IMR-90 (cell line): Measurements from ENCODE around the gene TMEM154. TPM values are rescaled to one million over a fixed set of nuclear protein-coding genes. Genes with fewer than 3 reads are reported as not detected.

ENCODE experiments used
- ATAC-seq: fragments of 200-7000 bp; cut with Tn5 transposase; 2 replicates; pipeline ENCODE4 v1.9.1; 2020; ENCODE audit warnings: low read depth, mild to moderate bottlenecking, moderate library complexity
- BruUV-seq: library from RNA; stranded (reverse); fragments of 400-500 nt; replicated peaks from 2 replicates; lab custom pipeline; 2021; lab: Mats Ljungman, UMichigan
- CTCF ChIA-PET: fragments of 300-600 bp; formaldehyde crosslinking; extraction: SDS; loops from one replicate; lab custom pipeline; 2021; ENCODE audit warnings: antibody characterized with exemption; lab: Yijun Ruan, JAX
- POLR2A ChIA-PET: fragments of 300-600 bp; sonication (Branson Sonifier 250); formaldehyde crosslinking; loops from one replicate; lab custom pipeline; 2022; ENCODE audit warnings: antibody characterized with exemption; ENCODE audit not compliant: unreplicated experiment; lab: Charles Lee
- DNase-seq: peaks from one replicate; pipeline ENCODE4 v3.0.0; 2013
- H2AFZ ChIP-seq: replicated peaks from 2 replicates; pipeline ENCODE3; 2013; ENCODE audit warnings: low read length, mild to moderate bottlenecking; ENCODE audit not compliant: poor library complexity
- H2AK5ac ChIP-seq: 2 replicates; pipeline ENCODE4 v1.6.1; 2013; ENCODE audit warnings: low read depth, low read length, inconsistent platforms
- H2AK9ac ChIP-seq: replicated peaks from 2 replicates; pipeline ENCODE3; 2013; ENCODE audit warnings: mild to moderate bottlenecking, low read depth, low read length, moderate library complexity; ENCODE audit not compliant: poor library complexity
- H2BK120ac ChIP-seq: 2 replicates; pipeline ENCODE4 v1.6.1; 2013; ENCODE audit warnings: low read depth, low read length, inconsistent platforms
- H2BK15ac ChIP-seq: 3 replicates; pipeline ENCODE4 v1.6.1; 2013; ENCODE audit warnings: low read depth, low read length, inconsistent platforms
- H2BK20ac ChIP-seq: 2 replicates; pipeline ENCODE4 v1.6.1; 2013; ENCODE audit warnings: low read depth, mild to moderate bottlenecking, inconsistent platforms, low read length, moderate library complexity
- H2BK5ac ChIP-seq: 2 replicates; pipeline ENCODE4 v1.6.1; 2013; ENCODE audit warnings: mild to moderate bottlenecking, low read depth, low read length, inconsistent platforms; ENCODE audit not compliant: poor library complexity, severe bottlenecking
- H3K14ac ChIP-seq: replicated peaks from 2 replicates; pipeline ENCODE4 v1.6.1; 2013; ENCODE audit warnings: low read depth, low read length, inconsistent platforms
- H3K18ac ChIP-seq: 2 replicates; pipeline ENCODE4 v1.6.1; 2013; ENCODE audit warnings: low read depth, low read length, control low read depth
- H3K23ac ChIP-seq: 2 replicates; pipeline ENCODE4 v1.6.1; 2013; ENCODE audit warnings: low read depth, low read length, inconsistent platforms
- H3K27ac ChIP-seq: 2 replicates; pipeline ENCODE4 v1.5.1; 2013; ENCODE audit warnings: mild to moderate bottlenecking, control low read depth, low read length; ENCODE audit not compliant: insufficient read depth
- H3K27me3 ChIP-seq: 2 replicates; pipeline ENCODE4 v1.6.1; 2013; ENCODE audit warnings: low read length; ENCODE audit not compliant: control insufficient read depth, insufficient read depth
- H3K36me3 ChIP-seq: 2 replicates; pipeline ENCODE4 v1.6.1; 2013; ENCODE audit warnings: low read length, mixed read lengths; ENCODE audit not compliant: control insufficient read depth, insufficient read depth
- H3K4ac ChIP-seq: 2 replicates; pipeline ENCODE4 v1.6.1; 2013; ENCODE audit warnings: low read depth, low read length, inconsistent platforms
- H3K4me1 ChIP-seq: 2 replicates; pipeline ENCODE4 v1.6.1; 2013; ENCODE audit warnings: low read length, mixed read lengths; ENCODE audit not compliant: control insufficient read depth, insufficient read depth
- H3K4me2 ChIP-seq: 2 replicates; pipeline ENCODE4 v1.6.1; 2013; ENCODE audit warnings: low read depth, mild to moderate bottlenecking, control low read depth, low read length, moderate library complexity
- H3K4me3 ChIP-seq: 2 replicates; pipeline ENCODE4 v1.5.1; 2013; ENCODE audit warnings: low read depth, mild to moderate bottlenecking, control low read depth, low read length, moderate library complexity; ENCODE audit not compliant: insufficient read depth
- H3K56ac ChIP-seq: 2 replicates; pipeline ENCODE4 v1.6.1; 2013; ENCODE audit warnings: low read length, inconsistent platforms; ENCODE audit not compliant: insufficient read depth; ENCODE audit errors: extremely low read depth
- H3K79me1 ChIP-seq, 2 experiments: 2 replicates each; pipeline ENCODE4 v1.6.1; 2013; ENCODE audit warnings: low read length in 2 of 2, inconsistent platforms in 1 of 2, low read depth in 1 of 2
- H3K9ac ChIP-seq: 2 replicates; pipeline ENCODE4 v1.6.1; 2013; ENCODE audit warnings: low read depth, low read length, control low read depth
- H3K9me1 ChIP-seq: 2 replicates; pipeline ENCODE4 v1.6.1; 2013; ENCODE audit warnings: low read length, inconsistent platforms; ENCODE audit not compliant: insufficient read depth
- H3K9me3 ChIP-seq: 2 replicates; pipeline ENCODE4 v1.6.1; 2013; ENCODE audit warnings: low read length; ENCODE audit not compliant: control insufficient read depth, insufficient read depth
- H4K20me1 ChIP-seq: 2 replicates; pipeline ENCODE4 v1.6.1; 2013; ENCODE audit warnings: low read length, inconsistent platforms; ENCODE audit not compliant: insufficient read depth
- H4K5ac ChIP-seq: 2 replicates; pipeline ENCODE4 v1.6.1; 2013; ENCODE audit warnings: mild to moderate bottlenecking, low read depth, low read length, control low read depth
- H4K8ac ChIP-seq, 2 experiments: 2 replicates each; pipeline ENCODE4 v1.6.1; 2013; ENCODE audit warnings: low read depth in 2 of 2, low read length in 2 of 2, control low read depth in 1 of 2, inconsistent platforms in 1 of 2
- H4K91ac ChIP-seq: 2 replicates; pipeline ENCODE4 v1.6.1; 2013; ENCODE audit warnings: low read depth, low read length, inconsistent platforms; ENCODE audit not compliant: insufficient read depth
- CHD1 ChIP-seq: IDR thresholded peaks from 2 replicates; pipeline ENCODE4 v1.6.1; 2012; ENCODE audit warnings: low read depth, low read length, improper control_type of control experiment
- ELK1 ChIP-seq: fragments of 150-350 bp; IDR thresholded peaks from 2 replicates; pipeline ENCODE4 v1.6.1; 2016; ENCODE audit warnings: low read depth, mild to moderate bottlenecking, low read length, moderate library complexity, borderline replicate concordance
- SMC3 ChIP-seq: fragments of 150-350 bp; IDR thresholded peaks from 2 replicates; pipeline ENCODE4 v1.6.1; 2016; ENCODE audit warnings: low read depth, mild to moderate bottlenecking, antibody characterized with exemption, low read length, moderate library complexity
- WGBS, 2 experiments: methylation state at CpG; one replicate each; pipeline versions ENCODE4 v1.1.5 to v1.1.7; 2013; ENCODE audit warnings: missing lambda C conversion rate in 2 of 2; ENCODE audit not compliant: insufficient read length in 1 of 2; ENCODE audit errors: extremely low coverage in 2 of 2; 5-methylcytosine and 5-hydroxymethylcytosine counted together
- dilution Hi-C: fragments of 300-500 bp; cut with HindIII; formaldehyde crosslinking; loops from one replicate; pipeline ENCODE4 v1.14.3; 2018; ENCODE audit warnings: low sequenced_read_pairs; ENCODE audit not compliant: unreplicated experiment
- in situ Hi-C: fragments of 300-500 bp; cut with MboI; formaldehyde crosslinking; loops from 3 replicates; pipeline ENCODE4 v1.14.3; 2019; ENCODE audit warnings: low sequenced_read_pairs, inconsistent platforms, mixed read lengths
- intact Hi-C: fragments of 100-400 bp; cut with micrococcal nuclease; formaldehyde crosslinking; loops from 2 replicates; pipeline ENCODE4 v1.10.0; 2022
- polyA plus RNA-seq, 3 experiments: library from polyadenylated mRNA; depleted of rRNA; stranded (reverse); fragments of >200 nt; gene quantifications; 2 replicates each; pipeline ENCODE4 v1.2.3, GENCODE V29; 2012; ENCODE audit warnings: low replicate concordance in 1 of 3
- total RNA-seq: library from RNA; depleted of rRNA; stranded (reverse); fragments of >200 nt; gene quantifications from 2 replicates; pipeline ENCODE4 v1.2.3, GENCODE V29; 2012

The TMEM154 gene
- total and polyA plus RNA-seq, 2 of the 4 experiments (the other 2 are of a cell fraction) = 0.12 to 0.18 TPM

GRCh38 chr4:152677117-152677516 lies 2.7 kb downstream of the TMEM154 start:
- no peak overlapping the region for H4K8ac ChIP-seq

More at GRCh38 chr4:152677117-152677516, 2.7 kb downstream of the TMEM154 start:
- ChIA-PET POLR2A (no interaction called here), CTCF (interaction anchor here (1.2 kb wide), 1 partner anchor 9 kb away, joined by 4 read pairs; no protein-coding TSS in a partner anchor)
- Histone ChIP-seq H2BK120ac (no peak overlapping the region), H2BK15ac (no peak overlapping the region), H3K56ac (no peak overlapping the region), H3K27ac (no peak overlapping the region), H2BK5ac (no peak overlapping the region), H3K36me3 (no peaks in the 10 kb centered on the region), H3K23ac (no peak overlapping the region), H2AK9ac (no peak overlapping the region), H3K9me1 (no peaks in the 10 kb centered on the region), H3K14ac (no peak overlapping the region), H3K18ac (no peak overlapping the region), H4K20me1 (no peaks in the 10 kb centered on the region), H2AK5ac (no peak overlapping the region), H3K9ac (no peak overlapping the region), H3K9me3 (no peaks in the 10 kb centered on the region), H4K91ac (no peak overlapping the region), H2AFZ (no peak overlapping the region), H4K5ac (no peak overlapping the region), H3K4me2 (no peak overlapping the region), H3K4me1 (no peaks in the 10 kb centered on the region), H2BK20ac (no peak overlapping the region), H3K4me3 (no peak overlapping the region), H3K27me3 (peaks cover 7% of the 10 kb centered on the region), H3K79me1 (no peaks in the 10 kb centered on the region), H3K4ac (no peak overlapping the region)
- dilution Hi-C loops (no loop called here), in situ Hi-C loops (no loop called here), intact Hi-C loops (no loop called here)
- no peak for TF ChIP-seq CHD1
- no peak for TF ChIP-seq SMC3
- no peak for TF ChIP-seq ELK1
- no peak for DNase-seq
- no peak for ATAC-seq
- WGBS, 2 experiments = no CpG with 5 or more reads among the region's 2 CpGs
- no TSS peak for BruUV-seq
